Central memory CD4-positive, alpha-beta T cell (primary cell): ENCODE measurements around the gene OSBPL6.

Source experiments
- DNase-seq: peaks from one replicate; pipeline ENCODE4 v3.0.0; 2022

Gene OSBPL6

GRCh38 chr2:178361588-178361987, 167.3 kb downstream of the OSBPL6 start:
- no peak for DNase-seq

GRCh38 chr2:178363252-178363651, 168.9 kb downstream of the OSBPL6 start:
- no peak for DNase-seq

- DNase-seq, result no peak
These were observed 170.8 kb downstream of the OSBPL6 start for GRCh38 chr2:178365116-178365515.

- no peak for DNase-seq
These were observed 172.1 kb downstream of the OSBPL6 start for GRCh38 chr2:178366412-178366811.

GRCh38 chr2:178367344-178367743, 173.0 kb downstream of the OSBPL6 start:
- DNase-seq, result no peak

GRCh38 chr2:178374865-178375264, 180.6 kb downstream of the OSBPL6 start:
- DNase-seq, result no peak

GRCh38 chr2:178377046-178377445, 182.7 kb downstream of the OSBPL6 start:
- no peak for DNase-seq

GRCh38 chr2:178379162-178380004, 185.1 kb downstream of the OSBPL6 start:
- no peak for DNase-seq

- no peak for DNase-seq
These were observed 186.5 kb downstream of the OSBPL6 start for GRCh38 chr2:178380763-178381162.

- DNase-seq, result no peak
These were observed 189.4 kb downstream of the OSBPL6 start for GRCh38 chr2:178383718-178384117.

- DNase-seq, result no peak
These were observed 191.4 kb downstream of the OSBPL6 start for GRCh38 chr2:178385595-178386148.

- no peak for DNase-seq
These were observed 192.8 kb downstream of the OSBPL6 start for GRCh38 chr2:178386986-178387597.

GRCh38 chr2:178388287-178388686, 194.0 kb downstream of the OSBPL6 start:
- no peak for DNase-seq

GRCh38 chr2:178391701-178392100, 197.4 kb downstream of the OSBPL6 start:
- no peak for DNase-seq

GRCh38 chr2:178392215-178392614, 197.9 kb downstream of the OSBPL6 start:
- no peak for DNase-seq

- no peak for DNase-seq
These were observed 200.5 kb downstream of the OSBPL6 start for GRCh38 chr2:178394859-178395258.

GRCh38 chr2:178395295-178395694, 201.0 kb downstream of the OSBPL6 start:
- DNase-seq, result no peak

- no peak for DNase-seq
These were observed 201.7 kb downstream of the OSBPL6 start for GRCh38 chr2:178395941-178396570.

GRCh38 chr2:178397002-178397605, 202.8 kb downstream of the OSBPL6 start:
- peak; percentile 23 for DNase-seq

- no peak for DNase-seq
These were observed 207.7 kb downstream of the OSBPL6 start for GRCh38 chr2:178401994-178402437.

GRCh38 chr2:178403671-178404306, 209.5 kb downstream of the OSBPL6 start:
- DNase-seq, result no peak

GRCh38 chr2:178404368-178404767, 210.1 kb downstream of the OSBPL6 start:
- no peak for DNase-seq

GRCh38 chr2:178409261-178409660, 214.9 kb downstream of the OSBPL6 start:
- no peak for DNase-seq
